Heart right ventricle (tissue), 16 donors: ENCODE data around the gene SART1. TPM values are rescaled to one million over a fixed set of nuclear protein-coding genes. Genes with fewer than 3 reads are reported as not detected.
"Not testable (repeated sequence)": the region's sequence is repeated elsewhere in the genome, so short reads cannot be mapped to it uniquely, and the experiment has no call there.

ENCODE experiments used
- ATAC-seq, 8 donors: fragments of 200-7000 bp; cut with Tn5 transposase; one replicate each; pipeline ENCODE4 v1.9.1; 2020; ENCODE audit warnings: mild to moderate bottlenecking in 8 of 8, moderate library complexity in 8 of 8, moderate number of reproducible peaks in 1 of 8
- DNase-seq, 2 donors: peaks; one replicate each; pipeline ENCODE4 v3.0.0-alpha.2; 2020
- H3K27ac ChIP-seq, 10 donors: fragments of 200-600 bp; sonication (generic) in 2 of 10; one replicate each; pipeline versions ENCODE4 v1.5.0 to v1.8.0; 2020 to 2022; ENCODE audit warnings: mild to moderate bottlenecking in 3 of 10
- H3K27me3 ChIP-seq, 7 donors: fragments of 200-600 bp; one replicate each; pipeline ENCODE4 v1.8.0; 2021 to 2022; ENCODE audit warnings: mild to moderate bottlenecking in 2 of 7
- H3K36me3 ChIP-seq, 9 donors: fragments of 200-600 bp; sonication (generic) in 1 of 9; one replicate each; pipeline versions ENCODE4 v1.5.0 to v1.8.0; 2020 to 2022; ENCODE audit warnings: mild to moderate bottlenecking in 2 of 9
- H3K4me1 ChIP-seq, 9 donors: fragments of 200-600 bp; sonication (generic) in 1 of 9; one replicate each; pipeline versions ENCODE4 v1.5.0 to v1.8.0; 2020 to 2022; ENCODE audit warnings: mild to moderate bottlenecking in 4 of 9
- H3K4me3 ChIP-seq, 10 donors: fragments of 200-600 bp; sonication (generic) in 2 of 10; one replicate each; pipeline versions ENCODE4 v1.5.0 to v1.8.0; 2020 to 2022; ENCODE audit warnings: mild to moderate bottlenecking in 7 of 10, moderate library complexity in 2 of 10
- H3K9me3 ChIP-seq, 11 donors: fragments of 200-600 bp in 10 of 11; sonication (generic) in 2 of 11; one replicate each; pipeline versions ENCODE4 v1.5.0 to v1.8.0; 2013 to 2022; ENCODE audit warnings: mild to moderate bottlenecking in 2 of 11, control low read depth in 1 of 11, moderate library complexity in 1 of 11
- WGBS, 2 donors: extraction: QIAGEN DNeasy Blood & Tissue Kit; methylation state at CpG; one replicate each; pipeline ENCODE4 v1.1.7; 2013; ENCODE audit warnings: inconsistent platforms in 1 of 2; 5-methylcytosine and 5-hydroxymethylcytosine counted together
- intact Hi-C, 10 donors: fragments of 100-400 bp; cut with DNase I; formaldehyde crosslinking; loops; one replicate each; pipeline versions ENCODE4 v1.11.1 to v1.14.2; 2022
- polyA plus RNA-seq, 2 donors: library from polyadenylated mRNA; stranded (reverse); fragments of 200-250 nt; gene quantifications; one replicate each; pipeline ENCODE4 v1.2.3, GENCODE V29; 2013
- total RNA-seq, 10 donors: library from RNA; stranded (reverse); fragmentation: NEBNext Ultra II Directional in 3 of 10; extraction: Animal tissue kit (Norgen Biotek cat#: 25700) in 3 of 10; gene quantifications; one replicate each; pipeline versions ENCODE4 v1.2.1 to v1.2.4, GENCODE V29; 2021 to 2023
- TF ChIP-seq, protein P1 (sequence below), 9 donors: fragments of 200-600 bp; sonication (generic) in 2 of 9; IDR thresholded peaks; one replicate each; pipeline versions ENCODE4 v1.5.0 to v1.8.0; 2021 to 2022; ENCODE audit warnings: antibody characterized with exemption in 9 of 9, mild to moderate bottlenecking in 5 of 9, moderate library complexity in 1 of 9
- donor health status: Arrhythmogenic right ventricular cardiomyopathy.
- donor health status: ischemic (EF 13 %, LVEDD 7.1; RV severe dilation, severe dysfunction).
- donor health status: healthy with polysubstance abuse.
- donor health status: DM: no; HTN: yes; CAD: no.
- donor health status: DM: no; HTN: no; CAD: no.
- donor health status: ischemic (EF 25% LVEDD 6.9; RV normal size, moderate dysfunction).
- donor health status: ischemic (EF 25% LVEDD 5.7; RV mildly dilated, moderate dysfunction).
- donor health status: healthy.
- donor health status: DM: yes; HTN: yes; CAD: no.
- donor health status: Ischemic cardiomyopathy.
- donor health status: ischemic (EF 35%, LVEDD 5.7; RV mildly dilated, moderate dysfunction).
- donor health status: nonischemic (EF 11% LVEDD 7.7; RV severe dilation, severe dysfunction).
- donor health status: DM: yes; HTN: yes; CAD: no.
- donor health status: PGD.
- donor health status: ischemic (EF 29% LVEDD 5.4; RV normal size, mild dysfunction).
- donor health status: nonischemic (EF 23%, LVEDD 6.1; RV moderate dilation, normal function).

The SART1 gene
- total and polyA plus RNA-seq, 12 donors, result 26.2 to 160 (median 33.5) TPM

DNA sequence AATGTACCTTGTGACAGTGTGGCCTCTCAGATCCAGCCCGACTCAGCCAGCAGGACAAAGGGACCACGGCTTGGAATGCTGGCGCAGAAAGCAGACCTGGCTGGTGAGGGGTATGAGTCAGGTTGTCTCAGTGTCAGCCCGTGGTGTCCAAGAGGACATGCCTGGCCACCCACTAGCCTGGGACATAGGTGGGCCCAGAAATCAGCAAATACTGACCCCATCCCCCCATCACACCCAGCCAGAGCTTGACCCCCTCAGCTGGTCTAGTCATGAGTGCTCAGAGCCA, 45.3 kb downstream of the SART1 start:
- ATAC-seq, result no peak
- Histone ChIP-seq H3K4me3 (no peak overlapping the region), H3K9me3 (no peaks in the 10 kb centered on the region), H3K27ac (no peak overlapping the region), H3K27me3 (peaks cover 2 to 18% (median 6%) of the 10 kb centered on the region in 7 donors), H3K36me3 (peaks cover 0 to 35% (median 12%) of the 10 kb centered on the region in 9 donors), H3K4me1 (peaks cover 4 to 26% (median 11%) of the 10 kb centered on the region in 9 donors)
- intact Hi-C loops, result no loop called here
- DNase-seq, result no peak
- TF ChIP-seq, protein P1, sequence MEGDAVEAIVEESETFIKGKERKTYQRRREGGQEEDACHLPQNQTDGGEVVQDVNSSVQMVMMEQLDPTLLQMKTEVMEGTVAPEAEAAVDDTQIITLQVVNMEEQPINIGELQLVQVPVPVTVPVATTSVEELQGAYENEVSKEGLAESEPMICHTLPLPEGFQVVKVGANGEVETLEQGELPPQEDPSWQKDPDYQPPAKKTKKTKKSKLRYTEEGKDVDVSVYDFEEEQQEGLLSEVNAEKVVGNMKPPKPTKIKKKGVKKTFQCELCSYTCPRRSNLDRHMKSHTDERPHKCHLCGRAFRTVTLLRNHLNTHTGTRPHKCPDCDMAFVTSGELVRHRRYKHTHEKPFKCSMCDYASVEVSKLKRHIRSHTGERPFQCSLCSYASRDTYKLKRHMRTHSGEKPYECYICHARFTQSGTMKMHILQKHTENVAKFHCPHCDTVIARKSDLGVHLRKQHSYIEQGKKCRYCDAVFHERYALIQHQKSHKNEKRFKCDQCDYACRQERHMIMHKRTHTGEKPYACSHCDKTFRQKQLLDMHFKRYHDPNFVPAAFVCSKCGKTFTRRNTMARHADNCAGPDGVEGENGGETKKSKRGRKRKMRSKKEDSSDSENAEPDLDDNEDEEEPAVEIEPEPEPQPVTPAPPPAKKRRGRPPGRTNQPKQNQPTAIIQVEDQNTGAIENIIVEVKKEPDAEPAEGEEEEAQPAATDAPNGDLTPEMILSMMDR (IDR thresholded peaks at IDR 0.05), result no peak
- 74 to 88% methylated on average over 4 of the region's 4 CpGs for WGBS, 2 donors

DNA sequence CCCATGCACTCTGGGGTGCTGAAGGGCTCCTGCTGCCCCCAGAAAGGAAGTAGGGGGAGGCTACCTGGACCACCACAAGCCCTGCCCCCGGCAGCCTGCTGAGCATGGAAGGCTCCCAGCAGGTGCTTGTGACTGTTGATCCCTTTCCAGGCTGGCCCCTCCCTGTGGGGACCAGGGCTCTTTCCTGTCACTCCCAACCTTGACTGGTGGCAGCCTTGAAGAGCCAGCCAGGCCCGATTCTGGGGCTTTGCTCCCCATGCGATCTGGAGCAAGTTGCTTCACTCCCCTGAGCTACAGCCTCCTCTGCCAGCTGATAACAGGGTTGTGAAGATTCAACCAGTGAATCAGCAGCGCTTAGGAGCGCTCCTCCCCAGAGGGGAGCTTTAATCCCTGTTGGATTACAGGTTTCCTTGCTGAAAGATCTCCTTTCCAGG, 45.7 kb downstream of the SART1 start:
- Histone ChIP-seq H3K36me3 (peaks cover 0 to 35% (median 12%) of the 10 kb centered on the region in 9 donors), H3K9me3 (no peaks in the 10 kb centered on the region), H3K27me3 (peaks cover 6 to 22% (median 10%) of the 10 kb centered on the region in 7 donors), H3K4me3 (no peak overlapping the region), H3K4me1 (peaks cover 4 to 30% (median 13%) of the 10 kb centered on the region in 9 donors), H3K27ac (no peak overlapping the region)
- ATAC-seq (no peak), DNase-seq (no peak)
- intact Hi-C loops, result no loop called here
- WGBS, 2 donors, result 35 to 36% methylated on average over 5 of the region's 5 CpGs
- TF ChIP-seq, protein P1 (IDR thresholded peaks at IDR 0.05), result no peak

- Histone ChIP-seq H3K27me3 (peaks cover 8 to 29% (median 17%) of the 10 kb centered on the region in 7 donors), H3K36me3 (peaks cover 0 to 35% (median 12%) of the 10 kb centered on the region in 9 donors), H3K9me3 (no peaks in the 10 kb centered on the region), H3K4me3 (no peak overlapping the region), H3K4me1 (peaks cover 3 to 28% (median 10%) of the 10 kb centered on the region in 9 donors), H3K27ac (no peak overlapping the region)
- intact Hi-C loops, result no loop called here
- DNase-seq (no peak), ATAC-seq (no peak)
- WGBS, 2 donors, result 64 to 85% methylated on average over 2 of the region's 2 CpGs
- TF ChIP-seq, protein P1 (IDR thresholded peaks at IDR 0.05), result no peak
These were observed 46.5 kb downstream of the SART1 start for GRCh38 chr11:66008095-66008467.

- DNase-seq (no peak), ATAC-seq (no peak)
- Histone ChIP-seq H3K36me3 (peaks cover 0 to 33% (median 12%) of the 10 kb centered on the region in 9 donors), H3K9me3 (no peaks in the 10 kb centered on the region), H3K4me1 (peaks cover 0 to 23% (median 5%) of the 10 kb centered on the region in 9 donors), H3K4me3 (no peak overlapping the region), H3K27ac (no peak overlapping the region), H3K27me3 (peaks cover 8 to 34% (median 21%) of the 10 kb centered on the region in 7 donors)
- TF ChIP-seq, protein P1 (IDR thresholded peaks at IDR 0.05), result no peak
- WGBS, 2 donors, result 52 to 59% methylated on average over 10 of the region's 10 CpGs
- intact Hi-C loops, result no loop called here
These were observed 47.1 kb downstream of the SART1 start for GRCh38 chr11:66008468-66009101.

- ATAC-seq, H3K27ac ChIP-seq, DNase-seq, H3K4me3 ChIP-seq, H3K9me3 ChIP-seq, intact Hi-C loops: not testable (repeated sequence)
- Histone ChIP-seq H3K36me3 (peaks cover 0 to 18% (median 4%) of the 10 kb centered on the region in 9 donors), H3K27me3 (peaks cover 8 to 39% (median 23%) of the 10 kb centered on the region in 7 donors), H3K4me1 (peaks cover 0 to 23% (median 5%) of the 10 kb centered on the region in 9 donors)
- 43 to 71% methylated on average over 4 of the region's 4 CpGs for WGBS, 2 donors
These were observed 48.5 kb downstream of the SART1 start for GRCh38 chr11:66010036-66010435.
